ENCODE data around the gene MTUS2. TPM values are rescaled to one million over a fixed set of nuclear protein-coding genes. Genes with fewer than 3 reads are reported as not detected.

MTUS2 gene
- total RNA-seq, 6 experiments from 2014 or later = 0.07 to 0.15 (median 0.14) TPM; not detected in 1

GRCh38 chr13:29022410-29022809 lies 202.3 kb downstream of the MTUS2 start:
- no peak overlapping the region for H3K27ac Mint-ChIP-seq
- H3K4me3 Mint-ChIP-seq = no peak overlapping the region
- H3K36me3 Mint-ChIP-seq (ENCODE audit: low read depth) = no peaks in the 10 kb centered on the region
- peaks cover 6% of the 10 kb centered on the region for H3K27me3 Mint-ChIP-seq (ENCODE audit: insufficient read depth)
- peaks cover 4% of the 10 kb centered on the region; the same call in 1 of the 2 replicates for H3K9me3 Mint-ChIP-seq
- DNase-seq = no peak
- H3K4me1 Mint-ChIP-seq (ENCODE audit: low read depth) = no peaks in the 10 kb centered on the region
- TF ChIP-seq CTCF (IDR thresholded peaks at IDR 0.05) = no peak

- Mint-ChIP-seq H3K9me3 (peaks cover 4% of the 10 kb centered on the region; the same call in 1 of the 2 replicates), H3K27ac (no peak overlapping the region), H3K4me3 (no peak overlapping the region), H3K27me3 (ENCODE audit: insufficient read depth) (peaks cover 6% of the 10 kb centered on the region), H3K4me1 (ENCODE audit: low read depth) (no peaks in the 10 kb centered on the region), H3K36me3 (ENCODE audit: low read depth) (no peaks in the 10 kb centered on the region)
- no peak for DNase-seq
- TF ChIP-seq CTCF (IDR thresholded peaks at IDR 0.05) = no peak
Measured at GRCh38 chr13:29022968-29023367, 202.8 kb downstream of the MTUS2 start.

DNA sequence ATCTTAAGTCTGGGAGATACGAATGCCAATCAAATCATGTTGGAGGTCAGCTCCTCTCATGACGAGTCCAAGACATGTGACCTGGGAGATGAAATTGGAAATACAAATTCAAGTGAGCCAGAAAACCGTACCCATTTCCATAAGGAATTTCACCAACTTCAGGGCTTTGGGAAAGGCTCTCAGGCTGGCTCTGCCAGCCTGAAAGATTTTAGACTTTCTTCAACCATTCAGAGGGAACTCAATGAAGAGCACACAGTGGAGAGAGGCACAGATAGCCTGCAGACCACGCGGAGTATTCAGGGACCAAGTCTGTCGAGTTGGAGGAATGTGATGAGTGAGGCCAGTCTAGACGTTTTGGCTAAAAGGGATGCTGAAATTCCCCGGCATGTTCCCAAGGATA lies 204.6 kb downstream of the MTUS2 start:
- Mint-ChIP-seq H3K36me3 (ENCODE audit: low read depth) (no peaks in the 10 kb centered on the region), H3K9me3 (peaks cover 9% of the 10 kb centered on the region; the same call in 1 of the 2 replicates), H3K27ac (no peak overlapping the region), H3K4me3 (no peak overlapping the region), H3K27me3 (ENCODE audit: insufficient read depth) (peaks cover 6% of the 10 kb centered on the region), H3K4me1 (ENCODE audit: low read depth) (no peaks in the 10 kb centered on the region)
- TF ChIP-seq CTCF (IDR thresholded peaks at IDR 0.05) = no peak
- no peak for DNase-seq

DNA sequence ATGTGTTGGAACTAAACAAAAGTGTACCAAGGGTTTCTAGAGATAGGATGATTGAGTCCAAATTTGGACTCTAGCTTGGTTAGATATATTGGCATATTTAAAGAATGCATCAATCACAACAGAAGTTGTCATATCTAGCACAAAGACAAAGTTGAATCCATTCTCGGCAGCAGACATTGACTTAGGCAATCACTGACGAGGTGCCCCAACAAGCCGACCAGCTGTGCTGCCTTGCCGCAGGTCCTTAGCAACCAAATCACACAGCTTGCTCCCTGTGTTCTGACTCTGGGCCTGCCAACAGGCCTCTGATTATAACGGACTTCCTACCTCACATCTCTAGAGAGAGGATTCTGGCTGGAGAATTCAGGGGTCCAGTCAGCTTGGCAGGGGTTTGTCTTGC lies 208.7 kb downstream of the MTUS2 start:
- no peaks in the 10 kb centered on the region for H3K36me3 Mint-ChIP-seq (ENCODE audit: low read depth)
- H3K27ac Mint-ChIP-seq = no peak overlapping the region
- H3K4me1 Mint-ChIP-seq (ENCODE audit: low read depth) = no peaks in the 10 kb centered on the region
- H3K9me3 Mint-ChIP-seq = peaks cover 9% of the 10 kb centered on the region; the same call in 1 of the 2 replicates
- no peak for TF ChIP-seq CTCF (IDR thresholded peaks at IDR 0.05)
- no peak overlapping the region for H3K4me3 Mint-ChIP-seq
- H3K27me3 Mint-ChIP-seq (ENCODE audit: insufficient read depth) = peaks cover 3% of the 10 kb centered on the region; the same call in 1 of the 2 replicates
- DNase-seq = no peak

DNA sequence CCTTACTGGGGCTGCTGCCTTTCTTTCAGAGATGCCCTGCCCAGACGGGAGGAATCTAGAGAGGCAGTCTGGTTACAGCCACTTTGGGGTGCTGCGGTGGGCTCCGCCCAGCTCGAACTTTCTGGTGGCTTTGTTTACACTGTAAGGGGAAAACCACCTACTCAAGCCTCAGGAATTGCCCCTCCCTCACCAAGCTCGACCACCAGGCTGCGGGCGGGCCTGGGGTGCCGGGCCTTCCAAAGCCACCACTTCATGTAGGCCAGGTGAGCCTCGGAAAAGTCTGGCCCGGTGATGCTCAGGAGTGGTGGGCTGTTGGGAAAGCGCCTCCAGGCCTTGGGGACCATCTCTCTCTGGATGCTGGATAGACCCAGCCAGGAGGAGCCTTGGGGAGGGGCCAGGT lies 218.6 kb downstream of the MTUS2 start:
- Mint-ChIP-seq H3K36me3 (ENCODE audit: low read depth) (no peaks in the 10 kb centered on the region), H3K4me1 (ENCODE audit: low read depth) (no peaks in the 10 kb centered on the region), H3K4me3 (no peak overlapping the region), H3K27me3 (ENCODE audit: insufficient read depth) (peaks cover 3% of the 10 kb centered on the region; the same call in 1 of the 2 replicates), H3K9me3 (no peaks in the 10 kb centered on the region), H3K27ac (no peak overlapping the region)
- no peak for DNase-seq
- TF ChIP-seq CTCF (IDR thresholded peaks at IDR 0.05) = no peak

DNA sequence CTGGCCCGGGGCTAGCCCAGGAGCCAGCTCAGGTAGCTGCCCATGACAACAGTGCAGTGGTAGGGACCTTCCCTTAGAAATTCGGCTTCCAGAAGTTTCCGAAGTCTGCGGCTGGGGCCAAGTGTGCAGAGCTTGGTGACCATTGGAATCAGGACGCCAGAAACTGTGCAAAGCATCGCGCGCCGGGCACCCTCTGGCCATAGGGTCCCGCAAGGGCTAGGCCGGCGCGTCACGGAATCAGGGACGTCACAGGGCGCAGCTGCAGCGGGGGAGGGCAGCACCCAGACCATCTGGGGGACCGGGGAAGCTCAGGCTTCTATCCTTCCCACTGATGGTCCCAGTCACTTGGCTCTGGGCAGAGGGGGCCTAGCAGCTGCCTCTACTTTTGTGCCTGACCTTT lies 219.1 kb downstream of the MTUS2 start:
- Mint-ChIP-seq H3K9me3 (no peaks in the 10 kb centered on the region), H3K4me1 (ENCODE audit: low read depth) (no peaks in the 10 kb centered on the region), H3K4me3 (no peak overlapping the region), H3K27me3 (ENCODE audit: insufficient read depth) (peaks cover 3% of the 10 kb centered on the region; the same call in 1 of the 2 replicates), H3K27ac (no peak overlapping the region), H3K36me3 (ENCODE audit: low read depth) (no peaks in the 10 kb centered on the region)
- TF ChIP-seq CTCF (IDR thresholded peaks at IDR 0.05) = no peak
- no peak for DNase-seq

All from HFFc6 (cell line).